ENCODE measurements around the gene MATN1.

MATN1 gene

GRCh38 chr1:30721812-30722537, 1.4 kb downstream of the MATN1 start:
- H3K27ac ChIP-seq = no peak overlapping the region
- no peaks in the 10 kb centered on the region for H3K9me3 ChIP-seq (ENCODE audit: control insufficient read depth, low read length)
- no peak overlapping the region for H3K9ac ChIP-seq

GRCh38 chr1:30721341-30721793, 2.0 kb downstream of the MATN1 start:
- no peak overlapping the region for H3K9ac ChIP-seq
- H3K9me3 ChIP-seq (ENCODE audit: control insufficient read depth, low read length) = no peaks in the 10 kb centered on the region
- no peak for TF ChIP-seq CTCF (IDR thresholded peaks at IDR 0.05)
- no peak overlapping the region for H3K4me2 ChIP-seq (ENCODE audit: low read length)
- no peak overlapping the region for H3K27ac ChIP-seq
- H2AFZ ChIP-seq = no peak overlapping the region
- no peaks in the 10 kb centered on the region for H3K27me3 ChIP-seq (ENCODE audit: control insufficient read depth, insufficient read depth, low read length)
- no peaks in the 10 kb centered on the region for H3K4me1 ChIP-seq
- no peaks in the 10 kb centered on the region for H3K79me2 ChIP-seq
- H3K36me3 ChIP-seq (ENCODE audit: control insufficient read depth, insufficient read depth, low read length) = no peaks in the 10 kb centered on the region
- no peak overlapping the region for H3K4me3 ChIP-seq (ENCODE audit: low read depth, low read length)

More at GRCh38 chr1:30721812-30722537, 1.4 kb downstream of the MATN1 start:
- H3K4me1 ChIP-seq = no peaks in the 10 kb centered on the region
- no peaks in the 10 kb centered on the region for H3K27me3 ChIP-seq (ENCODE audit: control insufficient read depth, insufficient read depth, low read length)
- H3K4me2 ChIP-seq (ENCODE audit: low read length) = no peak overlapping the region
- TF ChIP-seq CTCF (IDR thresholded peaks at IDR 0.05) = no peak
- no peaks in the 10 kb centered on the region for H3K79me2 ChIP-seq
- no peak overlapping the region for H3K4me3 ChIP-seq (ENCODE audit: low read depth, low read length)
- H2AFZ ChIP-seq = no peak overlapping the region
- no peaks in the 10 kb centered on the region for H3K36me3 ChIP-seq (ENCODE audit: control insufficient read depth, insufficient read depth, low read length)

- Histone ChIP-seq H3K27me3 (ENCODE audit: control insufficient read depth, insufficient read depth, low read length) (no peaks in the 10 kb centered on the region), H3K4me3 (ENCODE audit: low read depth, low read length) (no peak overlapping the region), H3K27ac (no peak overlapping the region), H3K4me2 (ENCODE audit: low read length) (no peak overlapping the region), H3K79me2 (no peaks in the 10 kb centered on the region), H2AFZ (no peak overlapping the region), H3K36me3 (ENCODE audit: control insufficient read depth, insufficient read depth, low read length) (no peaks in the 10 kb centered on the region), H3K9ac (no peak overlapping the region), H3K4me1 (no peaks in the 10 kb centered on the region), H3K9me3 (ENCODE audit: control insufficient read depth, low read length) (no peaks in the 10 kb centered on the region)
- TF ChIP-seq CTCF (IDR thresholded peaks at IDR 0.05) = no peak
These were observed 2.8 kb downstream of the MATN1 start for GRCh38 chr1:30720271-30721223.

- H3K4me1 ChIP-seq = no peaks in the 10 kb centered on the region
- H3K79me2 ChIP-seq = no peaks in the 10 kb centered on the region
- H3K9ac ChIP-seq = no peak overlapping the region
- peak overlapping the region; percentile 93 for H3K27ac ChIP-seq
- no peaks in the 10 kb centered on the region for H3K27me3 ChIP-seq (ENCODE audit: control insufficient read depth, insufficient read depth, low read length)
- no peaks in the 10 kb centered on the region for H3K9me3 ChIP-seq (ENCODE audit: control insufficient read depth, low read length)
- H2AFZ ChIP-seq = peak overlapping the region; percentile 93
- peak overlapping the region; percentile 97 for H3K4me2 ChIP-seq (ENCODE audit: low read length)
- peak overlapping the region; percentile 61 for H3K4me3 ChIP-seq (ENCODE audit: low read depth, low read length)
- H3K36me3 ChIP-seq (ENCODE audit: control insufficient read depth, insufficient read depth, low read length) = no peaks in the 10 kb centered on the region
- TF ChIP-seq CTCF (IDR thresholded peaks at IDR 0.05) = no peak
These were observed 3.7 kb downstream of the MATN1 start for GRCh38 chr1:30719406-30720270.

Measured in parathyroid adenoma (tissue), 2 donors.